Measurements from ENCODE around the gene AZI2. TPM values are rescaled to one million over a fixed set of nuclear protein-coding genes. Genes with fewer than 3 reads are reported as not detected.

Gene AZI2
- total and polyA plus RNA-seq, 10 of the 15 experiments (the other 5 are each of a cell fraction or from before 2014, with no cell fraction given) = 19.9 to 91.7 (median 35.5) TPM

GRCh38 chr3:28299705-28300104 lies 48.9 kb downstream of the AZI2 start:
- TF ChIP-seq ZNF687 (IDR thresholded peaks at IDR 0.05) (no peak), ZNF207 (IDR thresholded peaks at IDR 0.05; ENCODE audit: borderline replicate concordance) (no peak), FOS (IDR thresholded peaks at IDR 0.05; ENCODE audit: borderline replicate concordance, extremely low read depth, insufficient read length) (no peak), PBX3 (IDR thresholded peaks at IDR 0.05; ENCODE audit: insufficient replicate concordance, low read depth, low read length) (no peak), TCF7 (IDR thresholded peaks at IDR 0.05; ENCODE audit: borderline replicate concordance) (no peak), BRCA1 (IDR thresholded peaks at IDR 0.05; ENCODE audit: low read depth, low read length) (no peak)
- BruUV-seq (replicated peaks) = no TSS peak
- in situ Hi-C loops (cut with MboI) = no loop called here

More at GRCh38 chr3:28299705-28300104, 48.9 kb downstream of the AZI2 start:
- ATAC-seq (no peak), FAIRE-seq (no peak), DNase-seq (ENCODE audit: low read depth, low spot score) (no peak)
- H4K20me1 ChIP-seq (ENCODE audit: control insufficient read depth, insufficient read depth) = no peaks in the 10 kb centered on the region
- H3K79me2 ChIP-seq (ENCODE audit: control insufficient read depth, insufficient read depth, low read length) = no peaks in the 10 kb centered on the region
- H3K36me3 ChIP-seq (ENCODE audit: control insufficient read depth in 2 of 2, insufficient read depth in 2 of 2, low read length in 1 of 2) = no peaks in the 10 kb centered on the region; a peak in 1 of 4 replicates
- RAD21 ChIA-PET (ENCODE audit: unreplicated experiment) = interaction anchor here (0.5 to 2.0 kb wide), 5 partner anchors 12 to 588 kb away, joined by 3 to 5 read pairs (median 4); no protein-coding TSS in a partner anchor
- H3K4me3 ChIP-seq = no peak overlapping the region
- no peaks in the 10 kb centered on the region; the same call in 1 of the 3 replicates for H3K9me3 ChIP-seq (replicated peaks; ENCODE audit: control insufficient read depth, insufficient read depth, low read length)
- 94% methylated on average over 1 of the region's 1 CpG for WGBS (ENCODE audit: insufficient coverage, insufficient replicate concordance, low lambda C conversion rate, missing lambda C conversion rate)
- intact Hi-C loops (cut with micrococcal nuclease; ENCODE audit: unreplicated experiment) = no loop called here
- no peak overlapping the region for H3K4me2 ChIP-seq (ENCODE audit: control insufficient read depth, insufficient read depth)
- H3K4me1 ChIP-seq (ENCODE audit: control insufficient read depth, insufficient read depth, low read length) = no peaks in the 10 kb centered on the region
- H3K27ac ChIP-seq (ENCODE audit: control insufficient read depth, insufficient read depth) = no peak overlapping the region
- SMC1A ChIA-PET (ENCODE audit: uncharacterized antibody, unreplicated experiment) = interaction anchor here (0.5 to 2.3 kb wide), 8 partner anchors 8 to 584 kb away, joined by 3 to 13 read pairs (median 3); no protein-coding TSS in a partner anchor
- CTCF ChIA-PET = interaction anchor here (1.2 to 2.9 kb wide), 3 partner anchors 13 to 29 kb away, joined by 3 to 12 read pairs (median 4); no protein-coding TSS in a partner anchor
- H3K9ac ChIP-seq (ENCODE audit: control insufficient read depth, insufficient read depth, low read length) = no peak overlapping the region
- POLR2A ChIA-PET = no interaction called here
- no peak overlapping the region for H2AFZ ChIP-seq (ENCODE audit: control insufficient read depth, low read depth, low read length)
- no peaks in the 10 kb centered on the region for H3K27me3 ChIP-seq (replicated peaks in 1 of 2; ENCODE audit: control insufficient read depth in 2 of 2, insufficient read depth in 2 of 2, low read length in 1 of 2)

Measured in GM12878 (cell line).